ENCODE measurements around the gene EPSTI1.

EPSTI1 gene

GRCh38 chr13:42891591-42891990, 100.5 kb downstream of the EPSTI1 start:
- Histone ChIP-seq H4K20me1 (ENCODE audit: insufficient read depth, low read length) (no peaks in the 10 kb centered on the region), H3K27me3 (ENCODE audit: insufficient read depth, low read length, poor library complexity) (no peaks in the 10 kb centered on the region), H3K4me2 (ENCODE audit: insufficient read depth, low read length) (no peak overlapping the region), H3K9me3 (ENCODE audit: insufficient read depth, low read length, severe bottlenecking) (no peaks in the 10 kb centered on the region), H3K27ac (ENCODE audit: low read length) (no peak overlapping the region), H3K4me1 (ENCODE audit: insufficient read depth, low read length) (no peaks in the 10 kb centered on the region), H3K79me2 (ENCODE audit: insufficient read depth, low read length) (no peaks in the 10 kb centered on the region), H2AFZ (ENCODE audit: low read depth, low read length) (no peak overlapping the region), H3K36me3 (ENCODE audit: insufficient read depth, low read length) (peaks cover 3% of the 10 kb centered on the region; the same call in 1 of the 2 replicates), H3K9ac (ENCODE audit: low read depth, low read length) (no peak overlapping the region), H3K4me3 (ENCODE audit: low read depth in 1 of 2, low read length in 2 of 2) (no peak overlapping the region)
- ATAC-seq (ENCODE audit: insufficient read depth, low read depth) (no peak), DNase-seq (no peak)
- no peak for TF ChIP-seq CTCF (IDR thresholded peaks at IDR 0.05; ENCODE audit: borderline replicate concordance, extremely low read depth, low read length, poor library complexity, severe bottlenecking)
- TF ChIP-seq EZH2 (IDR thresholded peaks at IDR 0.05; ENCODE audit: borderline replicate concordance, low read depth, low read length, severe bottlenecking), result no peak

GRCh38 chr13:42885325-42885724, 106.7 kb downstream of the EPSTI1 start:
- Histone ChIP-seq H3K4me2 (ENCODE audit: insufficient read depth, low read length) (no peak overlapping the region), H3K9me3 (ENCODE audit: insufficient read depth, low read length, severe bottlenecking) (no peaks in the 10 kb centered on the region), H3K4me3 (ENCODE audit: low read depth in 1 of 2, low read length in 2 of 2) (no peak overlapping the region), H3K79me2 (ENCODE audit: insufficient read depth, low read length) (no peaks in the 10 kb centered on the region), H2AFZ (ENCODE audit: low read depth, low read length) (no peak overlapping the region), H4K20me1 (ENCODE audit: insufficient read depth, low read length) (no peaks in the 10 kb centered on the region), H3K27me3 (ENCODE audit: insufficient read depth, low read length, poor library complexity) (no peaks in the 10 kb centered on the region), H3K36me3 (ENCODE audit: insufficient read depth, low read length) (peaks cover 3% of the 10 kb centered on the region; the same call in 1 of the 2 replicates), H3K4me1 (ENCODE audit: insufficient read depth, low read length) (no peaks in the 10 kb centered on the region), H3K9ac (ENCODE audit: low read depth, low read length) (no peak overlapping the region), H3K27ac (ENCODE audit: low read length) (no peak overlapping the region)
- DNase-seq (no peak), ATAC-seq (ENCODE audit: insufficient read depth, low read depth) (no peak)
- no peak for TF ChIP-seq CTCF (IDR thresholded peaks at IDR 0.05; ENCODE audit: borderline replicate concordance, extremely low read depth, low read length, poor library complexity, severe bottlenecking)
- TF ChIP-seq EZH2 (IDR thresholded peaks at IDR 0.05; ENCODE audit: borderline replicate concordance, low read depth, low read length, severe bottlenecking), result no peak

GRCh38 chr13:42883771-42884467, 108.1 kb downstream of the EPSTI1 start:
- Histone ChIP-seq H4K20me1 (ENCODE audit: insufficient read depth, low read length) (no peaks in the 10 kb centered on the region), H3K27ac (ENCODE audit: low read length) (no peak overlapping the region), H3K79me2 (ENCODE audit: insufficient read depth, low read length) (no peaks in the 10 kb centered on the region), H3K9me3 (ENCODE audit: insufficient read depth, low read length, severe bottlenecking) (no peaks in the 10 kb centered on the region), H3K4me1 (ENCODE audit: insufficient read depth, low read length) (no peaks in the 10 kb centered on the region), H3K27me3 (ENCODE audit: insufficient read depth, low read length, poor library complexity) (no peaks in the 10 kb centered on the region), H3K9ac (ENCODE audit: low read depth, low read length) (no peak overlapping the region), H2AFZ (ENCODE audit: low read depth, low read length) (no peak overlapping the region), H3K4me2 (ENCODE audit: insufficient read depth, low read length) (no peak overlapping the region), H3K4me3 (ENCODE audit: low read depth in 1 of 2, low read length in 2 of 2) (no peak overlapping the region), H3K36me3 (ENCODE audit: insufficient read depth, low read length) (peaks cover 3% of the 10 kb centered on the region; the same call in 1 of the 2 replicates)
- DNase-seq (no peak), ATAC-seq (ENCODE audit: insufficient read depth, low read depth) (no peak)
- TF ChIP-seq CTCF (IDR thresholded peaks at IDR 0.05; ENCODE audit: borderline replicate concordance, extremely low read depth, low read length, poor library complexity, severe bottlenecking) (peak; percentile 48), EZH2 (IDR thresholded peaks at IDR 0.05; ENCODE audit: borderline replicate concordance, low read depth, low read length, severe bottlenecking) (no peak)
